ENCODE measurements around the gene ABHD3. TPM values are rescaled to one million over a fixed set of nuclear protein-coding genes. Genes with fewer than 3 reads are reported as not detected.
A peak's percentile ranks its signal among the peaks of the same experiment; 100 is the strongest.

The ABHD3 gene
- polyA plus RNA-seq, 1 donor from 2014 or later, result 7.9 TPM

DNA sequence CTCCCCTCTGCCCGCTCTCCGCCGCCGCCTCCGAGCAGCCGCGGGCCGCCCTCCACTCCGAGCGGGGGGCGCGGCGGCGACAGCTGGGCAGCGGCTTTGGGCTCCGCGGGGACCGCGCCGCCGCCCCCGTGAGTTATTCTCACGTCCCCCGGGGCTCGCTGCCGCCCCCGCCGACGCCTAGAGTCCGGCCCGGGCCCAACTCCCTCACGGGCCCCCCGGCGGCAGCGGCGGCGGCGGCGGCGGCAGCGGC lies 36.7 kb upstream of the ABHD3 start:
- no peaks in the 10 kb centered on the region for H3K27me3 ChIP-seq (ENCODE audit: insufficient read depth, low read depth, low read length)
- no peaks in the 10 kb centered on the region for H3K9me2 ChIP-seq (ENCODE audit: insufficient read depth, low read length)
- no peak overlapping the region for H3K4me2 ChIP-seq (ENCODE audit: low read length)
- no peaks in the 10 kb centered on the region for H4K20me1 ChIP-seq (ENCODE audit: insufficient read depth)
- no peaks in the 10 kb centered on the region for H3K36me3 ChIP-seq (ENCODE audit: insufficient read depth, low read length)
- no peaks in the 10 kb centered on the region for H3K9me3 ChIP-seq (ENCODE audit: low read length)
- H3K9ac ChIP-seq (ENCODE audit: low read length), result peak overlapping the region; percentile 95
- no peaks in the 10 kb centered on the region for H3F3A ChIP-seq (ENCODE audit: insufficient read depth, low read length, poor library complexity, severe bottlenecking)
- TF ChIP-seq EP300 (conservative IDR thresholded peaks at IDR 0.05; ENCODE audit: poor library complexity, severe bottlenecking), result no peak
- TF ChIP-seq CTCF (IDR thresholded peaks at IDR 0.05; ENCODE audit: poor library complexity, severe bottlenecking), result no peak
- TF ChIP-seq SMC3 (conservative IDR thresholded peaks at IDR 0.05; ENCODE audit: poor library complexity), result no peak
- no peak for TF ChIP-seq RAD21 (conservative IDR thresholded peaks at IDR 0.05)
- TF ChIP-seq EZH2 (IDR thresholded peaks at IDR 0.05; ENCODE audit: borderline replicate concordance, insufficient read depth, low read length, poor library complexity, severe bottlenecking), result no peak
- no peak for TF ChIP-seq POLR2AphosphoS5 (IDR thresholded peaks at IDR 0.05)
- no peak for TF ChIP-seq TAF1 (IDR thresholded peaks at IDR 0.05; ENCODE audit: low read depth)
- TF ChIP-seq MXI1 (conservative IDR thresholded peaks at IDR 0.05; ENCODE audit: poor library complexity, severe bottlenecking), result no peak
- no peak for TF ChIP-seq REST (IDR thresholded peaks at IDR 0.05; ENCODE audit: borderline replicate concordance)
- no peak overlapping the region for H2AFZ ChIP-seq (ENCODE audit: low read depth, low read length)
- peak overlapping the region; percentile 99 for H3K4me3 ChIP-seq (ENCODE audit: low read length)
- H3K79me2 ChIP-seq (replicated peaks; ENCODE audit: insufficient read depth, low read length), result peaks cover 46% of the 10 kb centered on the region
- peak overlapping the region; percentile 94 for H3K27ac ChIP-seq (ENCODE audit: low read length)

DNA sequence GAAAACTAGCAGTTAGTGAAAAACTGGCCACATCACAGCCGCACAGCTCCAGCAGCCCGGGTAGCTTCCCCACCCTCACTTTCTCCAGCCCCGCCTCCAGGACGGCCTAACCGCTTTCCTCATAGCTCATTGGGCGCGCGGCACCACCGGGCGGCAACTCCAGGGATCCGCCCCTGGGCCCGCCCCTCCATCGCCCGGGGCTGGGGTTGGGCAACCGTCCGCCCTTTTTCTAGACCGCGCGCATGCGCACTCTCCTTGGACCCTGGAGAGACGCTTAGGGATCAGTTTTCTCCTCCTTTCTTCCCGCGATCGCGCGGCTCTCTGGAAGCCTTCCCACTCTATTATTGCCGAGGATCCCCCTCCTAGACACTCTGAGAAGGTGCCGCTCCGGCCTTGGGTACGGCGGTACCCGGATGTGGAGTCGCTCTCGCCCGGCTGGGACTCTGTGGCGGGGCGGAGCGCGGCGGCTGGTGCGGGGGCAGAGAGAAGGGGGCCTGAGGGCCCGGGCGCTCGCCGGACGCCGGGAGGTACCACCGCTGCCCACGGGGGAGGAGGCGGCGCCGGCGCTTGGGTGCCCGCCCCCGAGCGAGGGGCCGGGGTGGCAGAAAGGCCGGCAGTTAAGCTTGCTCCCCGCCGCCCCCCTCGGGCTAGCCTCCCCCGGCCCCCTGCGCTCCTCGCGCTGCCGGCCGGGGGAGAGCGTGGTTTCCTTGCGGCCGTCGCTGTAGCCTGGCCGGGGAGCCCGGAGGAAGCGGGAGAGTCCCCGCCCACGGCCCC lies 36.2 kb upstream of the ABHD3 start, which contains the start of gene MIB1:
TSS of gene MIB1 (plus strand) at position 255 of the 774 bp plus-strand sequence. CDS start 792 bp downstream, outside the sequence.
- Histone ChIP-seq H3K9ac (ENCODE audit: low read length) (peak within 1 kb of the TSS; percentile 95), H2AFZ (ENCODE audit: low read depth, low read length) (peak within 1 kb of the TSS; percentile 61), H3K9me2 (ENCODE audit: insufficient read depth, low read length) (no peaks in the 10 kb centered on the region), H3F3A (ENCODE audit: insufficient read depth, low read length, poor library complexity, severe bottlenecking) (no peaks in the 10 kb centered on the region), H4K20me1 (ENCODE audit: insufficient read depth) (no peaks in the 10 kb centered on the region), H3K4me2 (ENCODE audit: low read length) (peak within 1 kb of the TSS; percentile 34), H3K4me3 (ENCODE audit: low read length) (peak within 1 kb of the TSS; percentile 99), H3K27ac (ENCODE audit: low read length) (peak within 1 kb of the TSS; percentile 94), H3K36me3 (ENCODE audit: insufficient read depth, low read length) (no peaks in the 10 kb centered on the region), H3K27me3 (ENCODE audit: insufficient read depth, low read depth, low read length) (no peaks in the 10 kb centered on the region), H3K9me3 (ENCODE audit: low read length) (no peaks in the 10 kb centered on the region), H3K79me2 (replicated peaks; ENCODE audit: insufficient read depth, low read length) (peaks cover 41% of the 10 kb centered on the region)
- TF ChIP-seq MXI1 (conservative IDR thresholded peaks at IDR 0.05; ENCODE audit: poor library complexity, severe bottlenecking) (peak; percentile 42), SMC3 (conservative IDR thresholded peaks at IDR 0.05; ENCODE audit: poor library complexity) (no peak), EZH2 (IDR thresholded peaks at IDR 0.05; ENCODE audit: borderline replicate concordance, insufficient read depth, low read length, poor library complexity, severe bottlenecking) (no peak), CTCF (IDR thresholded peaks at IDR 0.05; ENCODE audit: poor library complexity, severe bottlenecking) (no peak), REST (IDR thresholded peaks at IDR 0.05; ENCODE audit: borderline replicate concordance) (peak; percentile 98), EP300 (conservative IDR thresholded peaks at IDR 0.05; ENCODE audit: poor library complexity, severe bottlenecking) (peak; percentile 55), RAD21 (conservative IDR thresholded peaks at IDR 0.05) (no peak), TAF1 (IDR thresholded peaks at IDR 0.05; ENCODE audit: low read depth) (peak; percentile 99), POLR2AphosphoS5 (IDR thresholded peaks at IDR 0.05) (peak; percentile 98)

Data from neural cell (in vitro differentiated cells).